Dendritic cell treated with granulocyte-macrophage colony-stimulating factor and Interleukin-4, amounts not matched to agents 40 ng/mL and 50 ng/mL, for 4 days (primary cell): ENCODE measurements around the gene DCDC1.

Source experiments
- H3K27ac Mint-ChIP-seq: one replicate; pipeline ENCODE4 v1.8.0; 2022; ENCODE audit warnings: mild to moderate bottlenecking, mixed read lengths
- H3K27me3 Mint-ChIP-seq: one replicate; pipeline ENCODE4 v1.8.0; 2022; ENCODE audit warnings: mild to moderate bottlenecking, mixed read lengths
- H3K36me3 Mint-ChIP-seq: one replicate; pipeline ENCODE4 v1.8.0; 2022; ENCODE audit warnings: low read depth, mixed read lengths
- H3K4me1 Mint-ChIP-seq: one replicate; pipeline ENCODE4 v1.8.0; 2022; ENCODE audit warnings: low read depth, mixed read lengths
- H3K4me3 Mint-ChIP-seq: one replicate; pipeline ENCODE4 v1.8.0; 2022; ENCODE audit warnings: mild to moderate bottlenecking, moderate library complexity, mixed read lengths
- H3K9me3 Mint-ChIP-seq: one replicate; pipeline ENCODE4 v1.8.0; 2022; ENCODE audit warnings: mixed read lengths
- intact Hi-C: fragments of 100-400 bp; cut with micrococcal nuclease; formaldehyde crosslinking; loops from one replicate; pipeline ENCODE4 v1.15.0; 2022

The DCDC1 gene

GRCh38 chr11:31127290-31127689 lies 242.2 kb downstream of the DCDC1 start:
- H3K36me3 Mint-ChIP-seq, result no peaks in the 10 kb centered on the region
- H3K27ac Mint-ChIP-seq, result no peak overlapping the region
- H3K27me3 Mint-ChIP-seq, result no peaks in the 10 kb centered on the region
- H3K4me1 Mint-ChIP-seq, result no peaks in the 10 kb centered on the region
- intact Hi-C loops, result no loop called here
- H3K9me3 Mint-ChIP-seq, result no peaks in the 10 kb centered on the region
- H3K4me3 Mint-ChIP-seq, result no peak overlapping the region

GRCh38 chr11:31120428-31120827 lies 249.1 kb downstream of the DCDC1 start:
- H3K27ac Mint-ChIP-seq, result no peak overlapping the region
- H3K4me3 Mint-ChIP-seq, result no peak overlapping the region
- no peaks in the 10 kb centered on the region for H3K27me3 Mint-ChIP-seq
- no peaks in the 10 kb centered on the region for H3K9me3 Mint-ChIP-seq
- no peaks in the 10 kb centered on the region for H3K36me3 Mint-ChIP-seq
- intact Hi-C loops, result no loop called here
- H3K4me1 Mint-ChIP-seq, result no peaks in the 10 kb centered on the region

GRCh38 chr11:31118566-31118965 lies 251.0 kb downstream of the DCDC1 start:
- H3K36me3 Mint-ChIP-seq, result no peaks in the 10 kb centered on the region
- intact Hi-C loops, result no loop called here
- H3K4me1 Mint-ChIP-seq, result no peaks in the 10 kb centered on the region
- H3K4me3 Mint-ChIP-seq, result no peak overlapping the region
- no peak overlapping the region for H3K27ac Mint-ChIP-seq
- H3K27me3 Mint-ChIP-seq, result no peaks in the 10 kb centered on the region
- H3K9me3 Mint-ChIP-seq, result no peaks in the 10 kb centered on the region

GRCh38 chr11:31117038-31117437 lies 252.5 kb downstream of the DCDC1 start:
- intact Hi-C loops, result no loop called here
- Mint-ChIP-seq H3K9me3 (no peaks in the 10 kb centered on the region), H3K4me3 (no peak overlapping the region), H3K27me3 (no peaks in the 10 kb centered on the region), H3K27ac (no peak overlapping the region), H3K4me1 (no peaks in the 10 kb centered on the region), H3K36me3 (no peaks in the 10 kb centered on the region)

- Mint-ChIP-seq H3K9me3 (no peaks in the 10 kb centered on the region), H3K36me3 (no peaks in the 10 kb centered on the region), H3K4me1 (no peaks in the 10 kb centered on the region), H3K27me3 (no peaks in the 10 kb centered on the region), H3K4me3 (no peak overlapping the region), H3K27ac (no peak overlapping the region)
- intact Hi-C loops, result no loop called here
Observed at GRCh38 chr11:31114442-31114841, 255.1 kb downstream of the DCDC1 start.

- no peaks in the 10 kb centered on the region for H3K9me3 Mint-ChIP-seq
- no peak overlapping the region for H3K4me3 Mint-ChIP-seq
- intact Hi-C loops, result no loop called here
- no peaks in the 10 kb centered on the region for H3K4me1 Mint-ChIP-seq
- H3K36me3 Mint-ChIP-seq, result no peaks in the 10 kb centered on the region
- H3K27ac Mint-ChIP-seq, result no peak overlapping the region
- no peaks in the 10 kb centered on the region for H3K27me3 Mint-ChIP-seq
Observed at GRCh38 chr11:31110830-31111229, 258.7 kb downstream of the DCDC1 start.

GRCh38 chr11:31109446-31109845 lies 260.1 kb downstream of the DCDC1 start:
- Mint-ChIP-seq H3K27ac (no peak overlapping the region), H3K36me3 (no peaks in the 10 kb centered on the region), H3K4me1 (no peaks in the 10 kb centered on the region), H3K4me3 (no peak overlapping the region), H3K9me3 (no peaks in the 10 kb centered on the region), H3K27me3 (no peaks in the 10 kb centered on the region)
- intact Hi-C loops, result no loop called here

GRCh38 chr11:31107649-31108048 lies 261.9 kb downstream of the DCDC1 start:
- Mint-ChIP-seq H3K9me3 (no peaks in the 10 kb centered on the region), H3K27me3 (no peaks in the 10 kb centered on the region), H3K27ac (no peak overlapping the region), H3K4me1 (no peaks in the 10 kb centered on the region), H3K36me3 (no peaks in the 10 kb centered on the region), H3K4me3 (no peak overlapping the region)
- intact Hi-C loops, result no loop called here

- Mint-ChIP-seq H3K27me3 (no peaks in the 10 kb centered on the region), H3K4me3 (no peak overlapping the region), H3K4me1 (no peaks in the 10 kb centered on the region), H3K9me3 (no peaks in the 10 kb centered on the region), H3K27ac (no peak overlapping the region), H3K36me3 (no peaks in the 10 kb centered on the region)
- intact Hi-C loops, result no loop called here
Observed at GRCh38 chr11:31106968-31107576, 262.5 kb downstream of the DCDC1 start.

- intact Hi-C loops, result no loop called here
- no peaks in the 10 kb centered on the region for H3K27me3 Mint-ChIP-seq
- H3K9me3 Mint-ChIP-seq, result no peaks in the 10 kb centered on the region
- H3K27ac Mint-ChIP-seq, result no peak overlapping the region
- H3K36me3 Mint-ChIP-seq, result no peaks in the 10 kb centered on the region
- H3K4me1 Mint-ChIP-seq, result no peaks in the 10 kb centered on the region
- no peak overlapping the region for H3K4me3 Mint-ChIP-seq
Observed at GRCh38 chr11:31106326-31106725, 263.2 kb downstream of the DCDC1 start.

- Mint-ChIP-seq H3K4me1 (no peaks in the 10 kb centered on the region), H3K27me3 (no peaks in the 10 kb centered on the region), H3K36me3 (no peaks in the 10 kb centered on the region), H3K9me3 (no peaks in the 10 kb centered on the region), H3K27ac (no peak overlapping the region), H3K4me3 (no peak overlapping the region)
- intact Hi-C loops, result no loop called here
Observed at GRCh38 chr11:31102875-31103274, 266.7 kb downstream of the DCDC1 start.

- Mint-ChIP-seq H3K27ac (no peak overlapping the region), H3K9me3 (no peaks in the 10 kb centered on the region), H3K4me1 (no peaks in the 10 kb centered on the region), H3K4me3 (no peak overlapping the region), H3K36me3 (no peaks in the 10 kb centered on the region), H3K27me3 (no peaks in the 10 kb centered on the region)
- intact Hi-C loops, result no loop called here
Observed at GRCh38 chr11:31102316-31102715, 267.2 kb downstream of the DCDC1 start.

- no peaks in the 10 kb centered on the region for H3K9me3 Mint-ChIP-seq
- no peaks in the 10 kb centered on the region for H3K27me3 Mint-ChIP-seq
- no peak overlapping the region for H3K27ac Mint-ChIP-seq
- H3K36me3 Mint-ChIP-seq, result no peaks in the 10 kb centered on the region
- no peaks in the 10 kb centered on the region for H3K4me1 Mint-ChIP-seq
- no peak overlapping the region for H3K4me3 Mint-ChIP-seq
- intact Hi-C loops, result no loop called here
Observed at GRCh38 chr11:31096191-31096805, 273.2 kb downstream of the DCDC1 start.

- Mint-ChIP-seq H3K9me3 (peaks cover 19% of the 10 kb centered on the region), H3K4me3 (no peak overlapping the region), H3K27ac (no peak overlapping the region), H3K27me3 (no peaks in the 10 kb centered on the region), H3K4me1 (no peaks in the 10 kb centered on the region), H3K36me3 (no peaks in the 10 kb centered on the region)
- intact Hi-C loops, result no loop called here
Observed at GRCh38 chr11:31092638-31093037, 276.9 kb downstream of the DCDC1 start.

GRCh38 chr11:31089117-31089516 lies 280.4 kb downstream of the DCDC1 start:
- Mint-ChIP-seq H3K4me3 (no peak overlapping the region), H3K36me3 (no peaks in the 10 kb centered on the region), H3K27me3 (no peaks in the 10 kb centered on the region), H3K9me3 (peaks cover 19% of the 10 kb centered on the region), H3K27ac (no peak overlapping the region), H3K4me1 (no peaks in the 10 kb centered on the region)
- intact Hi-C loops, result no loop called here
